GM12891 (cell line): ENCODE data around the gene DUSP22.
"Not testable (repeated sequence)": the region's sequence is repeated elsewhere in the genome, so short reads cannot be mapped to it uniquely, and the experiment has no call there.

Source experiments
- DNase-seq: peaks from one replicate; pipeline ENCODE4 v3.0.0; 2011; ENCODE audit warnings: low spot score; ENCODE audit not compliant: insufficient read length
- FAIRE-seq: peaks from 2 replicates; lab custom pipeline; 2011; peaks lifted over from hg19 to GRCh38; lab: Jason Lieb, UNC
- PAX5 ChIP-seq: IDR thresholded peaks from 2 replicates; pipeline ENCODE4 v1.6.1; 2011; ENCODE audit warnings: low read length, moderate library complexity, mild to moderate bottlenecking; ENCODE audit not compliant: insufficient read depth, severe bottlenecking
- POLR2A ChIP-seq: IDR thresholded peaks from 2 replicates; pipeline ENCODE4 v1.6.1; 2011; ENCODE audit warnings: low read depth, low read length, control low read depth
- POLR2AphosphoS5 ChIP-seq: IDR thresholded peaks from 2 replicates; pipeline ENCODE4 v1.6.1; 2011; ENCODE audit warnings: low read depth, low read length, control low read depth
- POU2F2 ChIP-seq: IDR thresholded peaks from 2 replicates; pipeline ENCODE4 v1.6.1; 2011; ENCODE audit warnings: low read depth, mild to moderate bottlenecking, control low read depth, low read length, moderate library complexity
- SPI1 ChIP-seq: IDR thresholded peaks from 2 replicates; pipeline ENCODE4 v1.6.1; 2011; ENCODE audit warnings: low read depth, low read length, control low read depth
- TAF1 ChIP-seq: IDR thresholded peaks from 2 replicates; pipeline ENCODE4 v1.6.1; 2011; ENCODE audit warnings: low read depth, low read length, control low read depth

DUSP22 gene

GRCh38 chr6:364609-365540 lies 72.6 kb downstream of the DUSP22 start:
- TF ChIP-seq SPI1: no peak
- peak; percentile 33 for TF ChIP-seq PAX5
- TF ChIP-seq POU2F2: peak; percentile 83
- no peak for TF ChIP-seq TAF1
- no peak for DNase-seq
- FAIRE-seq: peak; percentile 45

GRCh38 chr6:365835-366234 lies 73.5 kb downstream of the DUSP22 start:
- no peak for DNase-seq
- FAIRE-seq: no peak
- TF ChIP-seq POLR2AphosphoS5: no peak
- TF ChIP-seq TAF1: no peak
- TF ChIP-seq POU2F2: no peak
- TF ChIP-seq SPI1: no peak
- no peak for TF ChIP-seq PAX5
- no peak for TF ChIP-seq POLR2A

GRCh38 chr6:366389-367297 lies 74.4 kb downstream of the DUSP22 start:
- TF ChIP-seq POU2F2 (no peak), PAX5 (no peak), POLR2A (no peak), SPI1 (no peak), TAF1 (no peak), POLR2AphosphoS5 (no peak)
- no peak for FAIRE-seq
- DNase-seq: no peak

GRCh38 chr6:367298-367794 lies 75.1 kb downstream of the DUSP22 start:
- FAIRE-seq (peak; percentile 59), DNase-seq (no peak)
- no peak for TF ChIP-seq POU2F2
- no peak for TF ChIP-seq PAX5
- no peak for TF ChIP-seq SPI1
- TF ChIP-seq TAF1: no peak
- TF ChIP-seq POLR2A: no peak
- no peak for TF ChIP-seq POLR2AphosphoS5

- TF ChIP-seq POU2F2 (no peak), PAX5 (no peak), POLR2AphosphoS5 (no peak), SPI1 (no peak), TAF1 (no peak), POLR2A (no peak)
- FAIRE-seq: no peak
- DNase-seq: no peak
These were observed 75.8 kb downstream of the DUSP22 start for GRCh38 chr6:367891-368630.

- no peak for FAIRE-seq
- no peak for DNase-seq
- TF ChIP-seq PAX5 (no peak), POLR2A (no peak), SPI1 (no peak), POLR2AphosphoS5 (no peak), TAF1 (no peak), POU2F2 (no peak)
These were observed 77.5 kb downstream of the DUSP22 start for GRCh38 chr6:369559-370431.

DNA sequence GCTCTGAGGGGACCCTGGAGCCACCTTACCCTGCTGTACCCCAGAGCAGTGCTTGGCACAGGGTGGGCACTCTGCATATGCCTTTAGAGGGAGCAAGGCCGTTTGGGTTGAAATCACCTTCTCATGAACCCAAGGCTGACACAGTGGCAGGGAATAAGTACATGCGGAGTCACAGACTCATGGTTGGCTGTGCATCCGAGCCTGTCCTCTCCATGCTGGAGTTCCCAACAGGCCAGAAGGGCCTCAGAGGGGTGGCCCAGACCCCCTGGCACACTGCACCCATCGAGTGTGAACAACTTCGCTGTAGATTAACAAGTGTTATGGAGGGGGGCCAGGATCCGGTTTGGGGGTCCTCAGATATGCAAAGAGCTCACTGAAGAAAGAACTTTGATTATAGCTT lies 78.3 kb downstream of the DUSP22 start:
- TF ChIP-seq POLR2A (no peak), SPI1 (no peak), POU2F2 (no peak), TAF1 (no peak)
- no peak for FAIRE-seq
- no peak for DNase-seq

DNA sequence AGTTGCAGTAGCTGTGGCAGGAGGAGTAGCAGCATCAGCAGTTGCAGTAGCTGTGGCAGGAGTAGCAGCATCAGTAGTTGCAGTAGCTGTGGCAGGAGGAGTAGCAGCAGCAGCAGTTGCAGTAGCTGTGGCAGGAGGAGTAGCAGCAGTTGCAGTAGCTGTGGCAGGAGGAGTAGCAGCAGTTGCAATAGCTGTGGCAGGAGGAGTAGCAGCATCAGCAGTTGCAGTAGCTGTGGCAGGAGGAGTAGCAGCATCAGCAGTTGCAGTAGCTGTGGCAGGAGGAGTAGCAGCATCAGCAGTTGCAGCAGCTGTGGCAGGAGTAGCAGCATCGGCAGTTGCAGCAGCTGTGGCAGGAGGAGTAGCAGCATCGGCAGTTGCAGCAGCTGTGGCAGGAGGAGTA lies 79.6 kb downstream of the DUSP22 start:
- not testable (repeated sequence) for DNase-seq
- FAIRE-seq: peak; percentile 68
